Activated naive CD4-positive, alpha-beta T cell treated with Interleukin-2 at 50 U/mL for 16 hours (primary cell): ENCODE results near the gene OR10V1.
"Not testable (repeated sequence)": the region's sequence is repeated elsewhere in the genome, so short reads cannot be mapped to it uniquely, and the experiment has no call there.

Experiments
- DNase-seq: peaks from one replicate; pipeline ENCODE4 v3.0.0-alpha.2; 2020

The OR10V1 gene

GRCh38 chr11:59708537-59708936 lies 5.1 kb downstream of the OR10V1 start:
- DNase-seq = no peak

DNA sequence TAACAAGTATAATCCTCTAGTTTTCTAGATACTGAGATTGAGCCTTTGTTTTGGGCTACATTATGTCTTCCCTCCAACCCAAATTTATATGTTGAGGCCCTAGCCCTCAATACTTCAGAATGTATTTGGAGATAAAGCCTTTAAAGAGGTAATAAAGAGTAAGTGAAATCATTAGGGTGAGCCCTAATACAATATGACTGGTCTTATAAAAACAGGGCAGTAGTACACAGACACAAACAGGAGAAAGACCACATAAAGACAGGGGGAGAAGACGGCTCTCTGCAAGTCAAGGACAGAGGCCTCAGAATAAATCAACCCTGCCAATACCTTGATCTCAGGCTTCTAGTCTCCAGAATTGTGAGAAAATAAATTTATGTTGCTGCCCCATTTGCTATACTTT lies 6.3 kb downstream of the OR10V1 start:
- DNase-seq = no peak

GRCh38 chr11:59706518-59707285 lies 6.9 kb downstream of the OR10V1 start:
- no peak for DNase-seq

- no peak for DNase-seq
These were observed 8.4 kb downstream of the OR10V1 start for GRCh38 chr11:59705294-59705693.

DNA sequence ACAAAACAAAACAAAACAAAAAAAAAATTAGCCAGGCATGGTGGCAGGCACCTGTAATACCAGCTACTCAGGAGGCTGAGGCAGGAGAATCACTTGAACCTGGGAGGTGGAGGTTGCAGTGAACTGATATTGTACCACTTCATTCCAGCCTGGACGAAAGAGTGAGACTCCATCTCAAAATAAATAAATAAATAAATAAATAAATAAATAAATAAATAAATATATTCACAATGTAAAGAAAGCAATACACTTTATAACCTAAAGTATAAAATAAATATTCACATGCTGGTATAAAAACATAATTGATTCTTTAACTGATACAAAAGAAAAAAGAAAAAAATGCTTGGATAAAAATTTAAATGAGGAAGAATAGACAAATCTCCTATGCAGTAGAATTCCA lies 10.1 kb downstream of the OR10V1 start:
- not testable (repeated sequence) for DNase-seq

DNA sequence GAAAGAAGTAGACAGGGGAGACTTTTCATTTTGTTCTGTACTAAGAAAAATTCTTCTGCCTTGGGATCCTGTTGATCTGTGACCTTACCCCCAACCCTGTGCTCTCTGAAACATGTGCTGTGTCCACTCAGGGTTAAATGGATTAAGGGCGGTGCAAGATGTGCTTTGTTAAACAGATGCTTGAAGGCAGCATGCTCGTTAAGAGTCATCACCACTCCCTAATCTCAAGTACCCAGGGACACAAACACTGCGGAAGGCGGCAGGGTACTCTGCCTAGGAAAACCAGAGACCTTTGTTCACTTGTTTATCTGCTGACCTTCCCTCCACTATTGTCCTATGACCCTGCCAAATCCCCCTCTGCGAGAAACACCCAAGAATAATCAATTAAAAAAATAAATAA lies 13.5 kb downstream of the OR10V1 start:
- DNase-seq = not testable (repeated sequence)

- no peak for DNase-seq
These were observed 15.1 kb downstream of the OR10V1 start for GRCh38 chr11:59698506-59698905.

DNA sequence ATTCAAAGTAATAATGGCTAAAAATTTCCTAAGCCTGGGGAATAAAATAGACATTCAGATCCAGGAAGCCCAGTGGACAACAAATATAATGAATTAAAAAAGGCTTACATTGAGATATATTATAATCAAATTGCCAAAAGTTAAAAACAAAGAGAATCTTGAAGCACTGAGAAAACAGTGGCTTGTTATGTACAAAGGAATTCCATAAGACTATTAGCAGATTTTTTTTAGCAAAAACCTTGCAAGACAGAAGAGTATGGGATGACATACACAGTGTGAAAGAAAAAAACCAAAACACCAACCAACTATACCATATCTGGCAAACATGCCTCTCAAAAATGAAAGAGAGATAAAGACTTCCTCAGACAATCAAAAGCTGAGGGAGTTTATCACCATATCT lies 20.7 kb downstream of the OR10V1 start:
- no peak for DNase-seq

DNA sequence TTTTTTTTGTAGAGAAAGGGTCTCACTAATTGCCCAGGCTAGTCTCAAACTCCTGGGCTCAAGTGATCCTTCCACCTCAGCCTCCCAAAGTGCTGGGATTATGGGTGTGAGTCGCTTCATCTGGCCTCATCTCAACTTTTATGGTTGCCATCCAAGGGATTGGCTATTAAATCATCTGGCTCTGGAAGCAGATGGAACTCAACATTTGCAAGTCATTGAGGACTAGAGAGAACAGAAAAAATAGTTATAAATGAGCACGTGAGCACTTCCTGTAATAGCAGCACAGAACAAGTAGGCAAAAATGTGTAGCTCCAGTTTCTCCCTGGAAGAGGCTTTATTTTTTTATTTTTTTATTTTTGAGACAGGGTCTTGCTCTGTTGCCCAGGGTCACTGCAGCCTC lies 22.5 kb downstream of the OR10V1 start:
- DNase-seq = no peak

DNA sequence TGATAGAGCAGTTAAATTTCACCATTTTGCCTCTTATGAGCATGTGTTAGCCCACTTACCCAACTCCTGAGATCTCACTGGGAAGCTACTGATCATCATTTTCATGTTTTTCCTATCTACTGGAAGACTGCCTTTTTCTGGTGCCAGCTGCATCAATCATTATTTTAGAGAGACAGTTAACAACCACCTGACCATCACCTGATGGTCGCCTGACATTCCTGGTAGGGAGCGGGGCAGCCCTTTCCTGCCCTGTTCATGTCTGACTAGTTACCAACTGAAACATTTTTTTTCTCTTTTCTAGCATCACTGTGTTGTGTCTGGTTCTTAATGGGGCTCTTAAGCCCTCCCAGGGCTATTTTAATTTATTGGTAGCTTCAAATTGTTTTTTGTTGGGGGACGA lies 24.6 kb downstream of the OR10V1 start:
- DNase-seq = no peak

- not testable (repeated sequence) for DNase-seq
These were observed 32.4 kb downstream of the OR10V1 start for GRCh38 chr11:59681260-59681725.

- DNase-seq = peak; percentile 53
These were observed 33.1 kb downstream of the OR10V1 start for GRCh38 chr11:59680287-59681154.

DNA sequence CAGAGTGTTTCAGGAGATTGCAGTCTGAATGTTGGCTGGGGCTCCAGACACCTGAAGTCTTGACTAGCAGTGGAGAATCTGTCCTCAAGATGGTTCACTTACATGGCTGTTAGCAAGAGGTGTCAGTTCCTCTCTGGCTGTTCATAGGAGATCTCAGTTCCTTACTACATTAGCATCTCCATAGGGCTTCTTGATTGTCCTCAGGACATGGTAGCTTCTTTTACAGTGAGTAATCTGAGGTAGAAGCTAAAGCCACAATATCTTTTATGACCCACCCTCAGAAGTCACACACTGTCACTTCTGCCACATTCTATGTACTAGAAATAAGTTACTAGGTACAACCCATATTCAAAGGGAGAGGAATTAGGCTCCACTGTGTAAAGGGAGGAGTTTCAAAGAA lies 34.3 kb downstream of the OR10V1 start:
- no peak for DNase-seq

DNA sequence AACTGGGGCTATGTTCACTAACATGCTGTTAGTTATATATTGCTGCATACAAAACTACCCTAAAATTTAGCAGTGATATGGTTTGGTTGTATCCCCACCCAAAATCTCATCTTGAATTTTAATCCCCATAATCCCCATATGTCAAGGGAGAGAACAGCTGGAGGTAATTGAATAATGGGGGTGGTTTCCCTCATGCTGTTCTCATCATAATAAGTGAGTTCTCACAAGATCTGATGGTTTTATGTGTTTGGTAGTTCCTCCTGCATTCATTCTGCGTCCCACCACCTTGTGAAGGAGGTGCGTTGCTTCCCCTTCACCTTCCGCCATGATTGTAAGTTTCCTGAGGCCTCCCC lies 34.9 kb downstream of the OR10V1 start:
- no peak for DNase-seq

DNA sequence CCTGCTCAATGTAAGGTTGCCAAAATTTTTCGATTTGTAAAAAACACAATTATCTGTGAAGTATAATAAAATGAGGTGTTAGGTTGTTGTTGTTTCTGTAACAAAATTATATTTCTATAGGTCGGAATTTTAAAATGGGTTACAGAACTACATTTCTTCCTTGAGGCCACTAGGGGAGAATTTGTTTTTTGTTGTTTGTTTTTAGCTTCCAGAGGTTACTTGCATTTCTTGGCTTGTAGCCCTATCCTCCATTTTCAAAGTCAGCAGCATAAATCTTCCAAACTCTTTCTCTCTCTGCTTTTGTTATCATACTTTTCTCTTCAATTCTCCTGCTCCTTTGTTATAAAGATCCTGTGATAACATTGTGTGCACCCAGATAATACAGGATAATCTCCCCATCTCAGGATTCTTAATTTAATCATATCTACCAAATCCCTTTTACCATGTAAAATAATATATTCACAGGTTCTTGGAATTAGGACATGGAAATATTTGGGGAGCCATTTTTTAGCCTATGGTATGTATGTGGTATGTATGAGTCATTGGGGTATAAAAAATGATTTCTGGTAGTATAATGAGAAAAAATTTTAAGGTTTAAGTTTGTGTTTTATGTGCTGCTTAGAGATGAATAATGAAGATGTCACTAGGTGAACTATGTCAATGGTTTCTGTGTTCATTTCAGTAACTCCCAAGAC lies 35.4 kb downstream of the OR10V1 start:
- DNase-seq = no peak

- no peak for DNase-seq
These were observed 37.4 kb downstream of the OR10V1 start for GRCh38 chr11:59676205-59676604.

DNA sequence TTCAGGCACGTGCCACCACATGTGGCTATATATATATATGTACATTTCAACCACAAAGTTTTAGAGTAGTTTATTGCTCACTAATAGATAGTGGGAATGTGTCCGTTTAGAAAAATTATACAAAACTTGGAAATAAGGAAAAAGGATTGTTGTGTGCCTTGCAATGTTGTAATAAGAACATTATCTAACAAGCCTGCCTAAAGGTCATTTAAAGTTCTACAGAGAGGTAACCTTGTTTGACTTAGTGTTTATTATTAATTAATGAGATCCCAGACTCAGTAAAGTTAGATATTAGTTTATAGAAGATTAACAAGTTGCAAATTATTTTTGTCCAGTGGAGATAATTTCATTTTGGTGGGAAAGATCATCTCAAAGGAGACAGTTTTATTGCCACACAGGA lies 39.4 kb downstream of the OR10V1 start:
- no peak for DNase-seq

DNA sequence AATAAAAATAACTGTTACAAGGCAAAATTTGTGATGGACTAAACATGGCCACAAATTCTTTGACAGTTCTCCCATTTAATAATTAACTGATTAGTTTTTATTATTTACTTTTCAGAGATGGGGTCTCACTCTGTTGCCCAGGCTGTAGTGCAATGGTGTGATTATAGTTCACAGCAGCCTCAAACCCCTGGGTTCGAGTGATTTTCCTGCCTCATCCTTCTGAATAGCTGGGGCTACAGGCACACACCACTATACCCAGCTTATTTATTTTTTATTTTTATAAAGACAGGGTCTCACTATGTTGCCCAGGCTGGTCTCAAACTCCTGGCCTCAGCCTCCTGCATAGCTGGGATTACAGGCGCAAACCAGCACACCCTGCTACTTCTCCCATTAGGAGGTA lies 40.4 kb downstream of the OR10V1 start:
- no peak for DNase-seq

DNA sequence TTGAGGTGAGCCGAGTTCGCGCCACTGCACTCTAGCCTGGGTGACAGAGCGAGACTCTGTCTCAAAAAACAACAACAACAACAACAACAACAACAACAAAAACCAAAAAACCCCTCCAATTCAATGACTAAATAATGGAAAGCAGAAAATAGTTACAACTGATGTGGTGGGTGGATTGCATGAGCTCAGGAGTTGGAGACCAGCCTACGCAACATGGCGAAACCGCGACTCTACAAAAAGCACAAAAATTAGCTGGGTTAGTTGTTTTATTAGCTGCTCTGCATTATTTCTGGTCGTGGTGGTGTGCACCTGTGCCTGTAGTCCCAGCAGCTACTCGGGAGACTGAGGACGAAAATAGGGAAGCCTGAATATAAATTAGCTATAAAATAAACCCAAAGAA lies 42.2 kb downstream of the OR10V1 start:
- no peak for DNase-seq

DNA sequence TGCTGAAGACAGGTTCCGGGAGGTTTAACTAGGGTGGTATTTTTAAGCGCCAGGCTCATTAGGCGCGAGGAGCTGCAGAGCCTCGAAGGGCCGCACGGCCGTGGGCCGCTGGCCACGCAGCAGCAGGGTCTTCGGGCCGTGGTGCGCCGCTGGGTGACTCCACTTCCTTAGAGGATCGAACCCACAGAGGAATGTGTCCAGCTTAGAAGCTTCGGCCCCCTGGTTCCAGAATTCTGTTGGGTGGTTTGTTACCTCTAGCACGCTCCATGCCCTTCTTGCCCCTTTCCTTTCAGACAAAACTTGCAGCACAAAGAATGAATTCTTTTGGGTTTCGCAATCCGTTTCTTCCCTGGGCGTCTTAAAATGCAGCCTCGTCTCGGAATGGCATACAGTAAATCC lies 44.0 kb downstream of the OR10V1 start:
- DNase-seq = no peak

GRCh38 chr11:59668950-59669610 lies 44.6 kb downstream of the OR10V1 start, which contains the start of gene PATL1:
TSS of gene PATL1 (minus strand) at chr11:59669037. CDS start at chr11:59668895, 142 bp downstream.
- DNase-seq = peak; percentile 99

DNA sequence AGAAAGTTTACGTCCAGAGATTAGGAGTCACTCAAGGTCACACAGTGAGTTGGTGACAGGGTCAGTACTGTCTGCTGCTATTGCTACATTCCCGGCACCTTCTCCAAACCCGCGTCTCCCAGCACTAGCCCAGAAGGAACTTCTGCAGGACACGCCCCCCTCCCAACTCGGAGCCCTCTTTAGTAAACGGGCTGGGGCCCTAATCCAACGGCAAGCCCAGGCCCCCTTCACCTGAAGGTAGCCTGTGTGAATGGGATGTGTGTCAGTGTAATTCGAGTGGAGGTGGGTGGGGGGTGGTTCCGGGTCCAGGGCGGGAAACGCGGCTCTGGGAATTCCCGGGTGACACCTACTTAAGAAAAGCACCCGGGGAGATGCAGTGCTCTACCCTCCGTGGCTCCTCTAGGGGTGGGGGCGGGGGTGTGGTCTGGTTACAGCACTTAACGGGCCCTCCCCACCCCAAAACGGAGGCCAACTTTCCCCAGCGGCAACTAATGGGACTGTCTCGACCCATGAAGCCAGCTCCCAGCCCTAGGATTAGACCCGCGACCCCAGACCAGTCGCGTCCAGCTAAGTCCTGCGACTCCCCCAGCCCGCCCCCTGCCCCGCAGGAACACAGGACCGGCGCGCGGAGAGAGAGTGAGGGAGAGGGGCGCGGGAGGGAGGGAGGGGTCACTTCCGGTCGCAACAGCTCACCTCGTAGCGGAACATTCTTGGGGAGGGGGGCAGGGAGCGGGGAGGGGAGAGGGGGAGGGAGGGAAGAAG lies 45.3 kb downstream of the OR10V1 start:
- DNase-seq = peak; percentile 72
